ENCODE results near the gene PYM1.

DNA sequence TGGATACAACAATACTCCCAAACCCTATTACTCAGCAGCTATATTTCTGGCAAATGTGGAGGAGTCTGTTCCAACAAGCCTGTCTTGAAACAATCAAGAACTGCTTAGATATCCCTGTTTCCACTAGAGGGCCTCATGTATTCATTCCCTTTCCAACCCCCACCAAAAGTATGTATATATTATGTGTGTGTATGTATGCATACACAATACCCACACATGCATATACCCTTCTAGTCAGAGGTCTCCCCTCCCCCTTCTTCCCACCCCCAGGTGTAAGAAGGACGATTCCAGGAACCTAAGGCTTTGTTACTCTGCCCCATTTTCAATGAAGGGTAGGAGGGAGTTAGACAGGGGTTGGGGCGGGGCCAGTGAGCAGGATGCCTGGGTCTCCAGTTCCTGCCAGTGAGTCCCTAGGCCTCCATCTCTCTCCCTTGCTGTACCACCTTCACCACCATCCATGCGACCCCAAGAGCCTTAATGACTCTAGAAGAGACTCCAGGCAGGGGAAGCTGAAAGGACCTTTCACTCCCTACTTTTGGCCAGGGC lies 3.1 kb upstream of the PYM1 start, which contains the start of gene DGKA:
- TF ChIP-seq, protein P1, sequence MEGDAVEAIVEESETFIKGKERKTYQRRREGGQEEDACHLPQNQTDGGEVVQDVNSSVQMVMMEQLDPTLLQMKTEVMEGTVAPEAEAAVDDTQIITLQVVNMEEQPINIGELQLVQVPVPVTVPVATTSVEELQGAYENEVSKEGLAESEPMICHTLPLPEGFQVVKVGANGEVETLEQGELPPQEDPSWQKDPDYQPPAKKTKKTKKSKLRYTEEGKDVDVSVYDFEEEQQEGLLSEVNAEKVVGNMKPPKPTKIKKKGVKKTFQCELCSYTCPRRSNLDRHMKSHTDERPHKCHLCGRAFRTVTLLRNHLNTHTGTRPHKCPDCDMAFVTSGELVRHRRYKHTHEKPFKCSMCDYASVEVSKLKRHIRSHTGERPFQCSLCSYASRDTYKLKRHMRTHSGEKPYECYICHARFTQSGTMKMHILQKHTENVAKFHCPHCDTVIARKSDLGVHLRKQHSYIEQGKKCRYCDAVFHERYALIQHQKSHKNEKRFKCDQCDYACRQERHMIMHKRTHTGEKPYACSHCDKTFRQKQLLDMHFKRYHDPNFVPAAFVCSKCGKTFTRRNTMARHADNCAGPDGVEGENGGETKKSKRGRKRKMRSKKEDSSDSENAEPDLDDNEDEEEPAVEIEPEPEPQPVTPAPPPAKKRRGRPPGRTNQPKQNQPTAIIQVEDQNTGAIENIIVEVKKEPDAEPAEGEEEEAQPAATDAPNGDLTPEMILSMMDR (IDR thresholded peaks at IDR 0.05), result peak in 5 of 6 experiments; percentile 21 to 48 (median 36)
- no peak for TF ChIP-seq POLR2A (IDR thresholded peaks at IDR 0.05)

All from thyroid gland (tissue), 4 donors.